Activated CD4-positive, alpha-beta T cell treated with anti-CD3 and anti-CD28 coated beads, Interleukin-2, Interleukin-4, amounts not matched to agents 100 ng/mL and 50 ng/mL, durations not matched to agents 16 hours and 8 hours (primary cell): ENCODE measurements around the gene CASQ2.
A peak's percentile ranks its signal among the peaks of the same experiment; 100 is the strongest.

Source experiments
- DNase-seq: peaks from one replicate; pipeline ENCODE4 v3.0.0-alpha.2; 2020; ENCODE audit warnings: low spot score

Gene CASQ2

GRCh38 chr1:115694805-115695204 is 73.7 kb downstream of the CASQ2 start:
- no peak for DNase-seq

- no peak for DNase-seq
Measured at GRCh38 chr1:115692224-115692623, 76.3 kb downstream of the CASQ2 start.

DNA sequence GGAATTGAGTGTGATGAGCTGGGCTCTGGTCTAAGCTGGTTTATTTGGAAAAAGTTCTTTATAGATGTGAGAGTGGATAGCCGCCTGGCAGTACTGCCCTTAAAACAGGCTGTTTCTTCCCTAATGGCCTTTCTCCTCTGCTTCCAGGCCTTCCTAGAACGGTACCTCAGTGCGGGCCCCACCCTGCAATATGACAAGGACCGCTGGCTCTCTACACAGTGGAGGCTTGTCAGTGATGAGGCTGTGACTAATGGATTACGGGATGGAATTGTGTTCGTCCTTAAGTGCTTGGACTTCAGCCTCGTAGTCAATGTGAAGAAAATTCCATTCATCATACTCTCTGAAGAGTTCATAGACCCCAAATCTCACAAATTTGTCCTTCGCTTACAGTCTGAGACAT is 77.5 kb downstream of the CASQ2 start:
- DNase-seq = no peak

- DNase-seq = no peak
Measured at GRCh38 chr1:115687744-115688143, 80.8 kb downstream of the CASQ2 start.

DNA sequence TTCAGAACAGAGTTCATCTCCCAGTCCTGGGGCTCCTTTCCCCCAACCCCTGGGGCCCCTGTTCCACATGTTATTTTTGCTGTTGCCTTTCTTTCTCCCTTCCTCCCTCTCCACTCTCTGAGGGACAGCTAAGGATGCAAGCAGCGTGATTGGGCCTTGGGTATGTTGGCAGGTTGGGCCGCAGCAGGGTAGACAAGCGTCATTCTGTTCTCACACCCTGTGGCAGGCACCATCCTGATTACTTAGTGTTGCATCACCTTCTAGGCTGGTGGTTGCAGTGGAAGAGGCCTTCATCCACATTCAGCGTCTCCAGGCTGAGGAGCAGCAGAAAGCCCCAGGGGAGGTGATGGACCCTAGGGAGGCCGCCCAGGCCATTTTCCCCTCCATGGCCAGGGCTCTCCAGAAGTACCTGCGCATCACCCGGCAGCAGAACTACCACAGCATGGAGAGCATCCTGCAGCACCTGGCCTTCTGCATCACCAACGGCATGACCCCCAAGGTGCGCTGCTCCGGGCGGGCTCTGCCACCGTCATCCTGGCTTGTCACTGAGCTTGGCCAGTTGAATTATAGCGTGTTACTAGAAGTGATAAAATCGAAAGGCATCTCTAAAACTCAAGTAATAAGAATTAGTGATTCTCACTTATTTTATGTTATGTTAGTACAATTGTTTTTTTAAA is 83.3 kb downstream of the CASQ2 start:
- DNase-seq = no peak

DNA sequence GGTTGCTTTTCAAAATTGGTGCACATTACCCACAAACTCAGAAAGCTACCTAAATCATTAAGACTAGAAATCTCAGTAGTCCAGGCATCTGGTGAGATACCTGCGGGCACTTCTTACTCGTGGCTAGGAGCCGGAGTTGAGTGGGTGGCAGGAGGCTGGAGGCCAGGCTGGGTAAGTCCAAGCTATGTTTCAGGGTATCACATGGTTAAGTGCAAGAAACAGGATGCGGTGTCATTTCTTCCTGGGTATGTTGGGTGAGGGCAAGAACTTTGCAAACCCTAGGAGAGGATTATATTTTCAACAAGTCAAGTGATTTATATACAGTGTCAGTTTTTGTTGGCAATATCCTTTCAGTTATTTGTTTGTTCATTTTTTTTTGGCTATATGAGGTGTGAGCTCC is 85.7 kb downstream of the CASQ2 start:
- no peak for DNase-seq

DNA sequence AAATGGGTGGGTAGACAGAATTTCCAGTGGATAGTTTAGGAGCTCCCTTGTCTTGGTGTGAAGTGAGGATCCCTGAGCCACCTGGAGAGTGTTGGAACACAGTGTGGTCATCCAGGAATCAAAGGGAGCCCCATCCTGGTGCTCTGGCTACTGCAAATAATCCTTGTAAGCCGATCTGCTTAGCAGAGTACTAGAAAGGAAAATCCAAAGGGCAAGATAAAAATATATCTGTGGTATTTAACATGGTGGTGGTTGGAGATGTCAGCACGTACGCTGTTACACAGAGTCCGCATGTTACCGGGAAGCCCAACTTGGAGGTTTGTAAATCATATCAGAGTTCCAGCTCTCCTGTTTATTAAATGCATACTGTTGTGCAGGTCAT is 87.8 kb downstream of the CASQ2 start:
- DNase-seq = no peak

- DNase-seq = no peak
Measured at GRCh38 chr1:115679141-115679611, 89.3 kb downstream of the CASQ2 start.

- no peak for DNase-seq
Measured at GRCh38 chr1:115678141-115678540, 90.4 kb downstream of the CASQ2 start.

DNA sequence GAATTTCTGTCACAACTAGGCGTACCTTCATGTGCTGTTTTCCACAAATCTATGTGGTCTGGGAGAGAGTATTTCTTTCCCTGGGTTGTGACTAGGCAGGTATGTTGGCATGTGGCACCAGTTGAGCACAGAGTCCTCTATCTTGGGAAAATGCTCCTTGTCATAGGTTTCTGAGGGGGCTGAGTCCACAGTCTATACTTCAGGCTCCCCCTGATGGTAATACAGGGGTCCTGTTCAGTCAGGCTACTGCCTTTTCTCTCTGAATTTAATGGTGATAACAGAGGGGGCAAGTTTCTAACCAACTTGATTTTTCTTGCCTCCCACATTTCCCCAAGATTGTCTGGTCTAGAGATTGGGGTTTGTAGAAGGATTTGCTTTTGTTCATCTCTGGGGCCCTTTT is 90.9 kb downstream of the CASQ2 start:
- DNase-seq = no peak

DNA sequence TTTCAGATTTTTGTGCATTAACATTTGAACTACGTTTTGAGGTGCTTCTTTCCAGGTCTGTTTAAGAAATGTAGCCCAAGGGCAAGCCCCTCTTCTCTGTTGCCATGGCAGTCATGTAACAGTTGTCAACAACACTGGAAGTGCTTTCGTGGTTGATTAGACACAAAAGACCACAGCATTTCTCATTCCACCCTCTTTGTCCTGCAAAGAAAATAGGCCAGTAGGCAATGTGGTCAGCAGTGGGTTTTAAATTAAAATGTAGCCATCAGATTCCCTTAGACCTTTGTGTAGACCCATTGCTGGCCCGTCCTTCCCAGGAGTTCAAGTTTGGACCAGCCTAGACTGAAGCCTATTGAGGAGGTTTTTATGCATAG is 91.3 kb downstream of the CASQ2 start:
- no peak for DNase-seq

- DNase-seq = no peak
Measured at GRCh38 chr1:115676498-115677181, 91.9 kb downstream of the CASQ2 start.

DNA sequence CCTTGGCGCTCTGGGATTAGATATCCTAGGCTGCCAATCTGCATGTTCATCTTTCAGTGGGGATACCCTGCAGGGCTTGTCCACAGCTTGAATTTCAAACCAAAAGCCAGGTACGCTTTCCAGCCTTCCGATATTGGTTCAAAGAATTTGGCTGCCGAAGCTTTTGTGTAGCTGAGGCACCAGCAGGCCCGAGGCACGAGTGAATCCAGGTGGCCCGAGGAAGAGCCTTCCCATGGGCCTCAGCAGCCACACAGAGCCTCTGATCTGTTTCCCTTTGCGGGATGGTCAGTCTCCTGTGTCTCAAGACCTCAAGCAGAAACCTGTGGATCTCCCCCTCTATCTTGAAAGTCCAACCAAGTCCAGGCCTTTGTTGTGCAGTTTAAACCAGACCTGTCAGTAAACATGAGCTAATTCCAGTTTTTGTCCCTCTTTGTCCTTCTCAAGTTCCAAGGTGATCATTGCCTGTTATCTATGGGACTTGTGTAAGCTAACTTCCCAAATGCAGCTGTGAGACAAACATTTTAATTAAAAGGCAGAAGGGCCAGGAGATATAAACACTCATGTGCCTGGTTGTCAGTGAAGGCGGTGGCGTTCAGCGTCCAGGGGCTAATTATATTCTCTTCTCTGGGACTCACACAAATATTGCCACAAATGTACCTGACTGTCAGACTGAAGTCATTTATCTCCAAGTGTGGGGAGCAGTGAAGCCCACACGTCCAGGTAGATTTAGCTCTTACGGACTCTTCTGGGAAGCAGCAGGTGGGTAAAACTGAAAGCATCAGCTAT is 96.1 kb downstream of the CASQ2 start:
- no peak for DNase-seq

- no peak for DNase-seq
Measured at GRCh38 chr1:115671176-115671934, 97.2 kb downstream of the CASQ2 start.

GRCh38 chr1:115670476-115671175 is 97.9 kb downstream of the CASQ2 start:
- DNase-seq = no peak

DNA sequence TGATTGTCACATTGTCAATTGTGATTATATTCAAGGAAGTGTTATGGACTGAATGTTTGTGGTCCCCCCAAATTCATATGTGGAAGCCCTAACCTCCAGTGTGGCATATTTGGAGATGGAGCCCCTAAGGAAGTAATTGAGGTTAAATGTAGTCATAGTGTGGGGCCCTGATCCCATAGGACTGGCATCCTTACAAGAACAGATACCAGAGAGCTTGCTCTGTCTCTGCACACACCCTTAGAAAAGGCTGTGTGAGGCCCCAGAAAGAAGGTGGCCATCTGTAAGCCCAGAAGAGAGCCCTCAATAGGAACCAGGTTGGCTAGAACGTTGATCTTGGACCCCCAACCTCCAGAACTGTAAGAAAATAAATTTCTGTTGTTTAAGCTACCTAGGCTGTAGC is 98.6 kb downstream of the CASQ2 start:
- DNase-seq = no peak

- DNase-seq = peak; percentile 23
Measured at GRCh38 chr1:115669002-115669673, 99.4 kb downstream of the CASQ2 start.

DNA sequence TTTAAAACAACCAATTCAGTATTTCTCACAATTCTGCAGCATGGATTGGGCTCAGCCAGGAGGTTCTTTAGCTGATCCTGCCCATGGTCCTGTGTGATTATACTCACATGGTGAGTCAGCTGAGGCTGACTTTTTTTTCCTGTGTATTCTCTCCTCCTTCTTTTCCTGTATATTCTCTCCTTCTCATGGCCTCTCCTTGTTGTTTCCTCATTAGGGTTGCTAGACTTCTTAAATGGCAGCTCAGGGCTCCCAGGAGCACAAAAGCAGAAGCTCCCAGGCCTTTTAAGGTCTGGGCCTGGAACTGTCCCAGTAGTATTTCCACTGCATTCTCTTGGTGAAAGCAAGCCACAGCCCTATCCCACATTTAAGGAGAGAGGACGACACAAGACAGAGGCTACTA is 99.9 kb downstream of the CASQ2 start:
- no peak for DNase-seq

- DNase-seq = no peak
Measured at GRCh38 chr1:115666702-115667101, 101.8 kb downstream of the CASQ2 start.

DNA sequence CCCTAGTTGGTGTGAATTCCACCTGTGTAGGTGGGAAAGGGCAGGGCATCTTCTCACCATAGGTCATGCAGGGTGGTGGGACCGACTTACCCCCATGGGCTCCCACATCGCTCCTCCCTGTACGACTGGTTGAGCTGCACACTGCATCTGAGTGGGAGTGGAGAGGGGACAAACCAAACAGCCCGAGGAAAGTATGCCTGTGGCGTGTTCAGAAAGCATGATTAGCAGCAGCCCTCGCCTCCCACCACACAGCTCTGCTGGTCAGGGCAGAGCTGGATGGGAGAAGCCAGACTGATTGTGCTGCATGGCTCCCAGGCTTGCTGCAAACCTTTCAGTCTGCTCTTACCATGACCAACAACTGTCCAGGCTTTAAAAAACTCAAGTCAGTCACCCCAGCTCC is 102.3 kb downstream of the CASQ2 start:
- DNase-seq = no peak
